Left hindlimb (tissue), 1 donor: Measurements from ENCODE around the gene UBB.

Experiments
- DNase-seq: peaks from one replicate; pipeline ENCODE4 v3.0.0-alpha.2; 2018

UBB gene

DNA sequence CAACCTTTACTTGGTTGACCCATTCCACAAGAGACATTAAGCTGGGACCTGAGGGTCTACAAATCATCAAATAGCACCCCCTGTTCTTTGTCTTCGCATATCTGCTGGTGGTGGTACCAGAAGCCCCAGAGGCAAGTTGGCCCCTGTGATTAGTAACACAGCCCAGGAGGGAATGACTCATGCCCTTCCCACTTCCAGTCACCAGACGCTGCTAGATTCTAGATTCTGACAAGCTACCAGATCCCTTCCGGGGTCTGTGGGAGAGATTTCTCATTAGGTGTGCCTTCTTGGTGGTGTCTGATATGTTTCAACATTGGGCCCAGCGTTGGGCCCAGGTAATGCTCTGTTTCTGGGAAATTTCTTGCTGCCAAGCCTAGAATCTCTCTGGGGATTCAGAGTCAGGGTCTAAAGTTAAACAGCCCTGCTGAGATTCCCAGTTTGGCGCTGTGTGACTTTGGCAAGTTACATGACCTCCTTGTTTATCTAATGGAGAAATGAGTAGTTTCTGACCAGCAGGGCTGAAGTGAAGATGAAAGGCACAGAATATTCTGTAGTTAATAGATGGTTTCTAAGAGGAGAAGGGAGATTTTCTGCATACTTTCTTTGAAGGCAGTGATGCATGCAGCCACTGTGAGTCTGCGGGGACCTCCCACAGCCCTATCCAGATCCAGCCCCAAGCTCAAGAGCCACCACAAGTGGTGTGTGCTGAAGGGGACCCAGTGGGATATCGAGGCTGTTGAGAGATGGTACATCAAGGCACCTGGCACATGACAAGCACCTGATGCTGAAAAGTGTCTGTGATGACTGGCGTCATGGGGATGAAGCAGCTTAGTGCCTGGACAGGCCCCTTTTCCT, 38.4 kb downstream of the UBB start:
- no peak for DNase-seq

DNA sequence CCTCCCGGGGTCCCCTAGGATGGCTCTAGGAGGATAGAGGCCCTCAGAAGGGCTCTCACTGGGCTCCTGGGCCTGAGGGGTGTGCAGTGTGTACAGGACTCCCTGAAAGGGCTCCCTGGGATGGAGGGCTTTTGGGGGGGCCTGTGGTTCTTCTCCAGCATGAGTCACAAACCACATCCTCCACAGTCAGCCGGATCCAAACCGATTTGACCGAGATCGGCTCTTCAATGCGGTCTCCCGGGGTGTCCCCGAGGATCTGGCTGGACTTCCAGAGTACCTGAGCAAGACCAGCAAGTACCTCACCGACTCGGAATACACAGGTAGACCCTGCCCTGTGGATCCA, 39.0 kb downstream of the UBB start:
- DNase-seq, result peak; percentile 56

DNA sequence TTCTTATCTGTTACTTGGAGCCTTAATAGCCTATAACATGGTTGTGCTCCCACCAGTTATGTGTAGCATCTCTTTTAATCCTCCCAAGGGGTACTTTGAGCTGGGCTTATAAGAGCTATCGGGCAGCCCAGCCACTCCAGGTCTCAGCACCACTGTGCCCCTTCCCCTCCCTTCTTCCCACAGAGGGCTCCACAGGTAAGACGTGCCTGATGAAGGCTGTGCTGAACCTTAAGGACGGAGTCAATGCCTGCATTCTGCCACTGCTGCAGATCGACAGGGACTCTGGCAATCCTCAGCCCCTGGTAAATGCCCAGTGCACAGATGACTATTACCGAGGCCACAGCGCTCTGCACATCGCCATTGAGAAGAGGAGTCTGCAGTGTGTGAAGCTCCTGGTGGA, 41.5 kb downstream of the UBB start:
- no peak for DNase-seq

GRCh38 chr17:16423226-16423872, 42.5 kb downstream of the UBB start:
- DNase-seq, result no peak

DNA sequence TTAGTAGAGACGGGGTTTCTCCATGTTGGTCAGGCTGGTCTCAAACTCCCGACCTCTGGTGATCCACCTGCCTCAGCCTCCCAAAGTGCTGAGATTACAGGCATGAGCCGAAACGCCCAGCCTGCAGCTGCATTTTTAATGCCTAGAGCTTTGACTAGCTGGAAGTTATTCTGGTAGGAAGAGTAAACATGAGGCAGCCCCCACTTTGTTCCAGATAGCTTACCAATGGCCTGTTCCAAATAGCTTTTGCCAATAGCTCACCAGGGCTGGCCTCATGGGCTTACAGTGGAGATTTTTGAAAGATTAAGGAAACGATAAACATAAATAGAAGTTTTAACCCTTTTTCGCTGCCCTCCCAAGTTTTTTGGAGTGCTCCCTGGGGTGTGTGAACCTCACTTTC, 44.3 kb downstream of the UBB start:
- DNase-seq, result no peak

GRCh38 chr17:16425698-16426659, 45.1 kb downstream of the UBB start:
- DNase-seq, result no peak

GRCh38 chr17:16427020-16427419, 46.1 kb downstream of the UBB start:
- no peak for DNase-seq

- peak; percentile 63 for DNase-seq
Observed at GRCh38 chr17:16428098-16428882, 47.4 kb downstream of the UBB start.

- no peak for DNase-seq
Observed at GRCh38 chr17:16429083-16429482, 48.2 kb downstream of the UBB start.

- DNase-seq, result no peak
Observed at GRCh38 chr17:16430650-16431049, 49.8 kb downstream of the UBB start.

GRCh38 chr17:16432017-16432416, 51.1 kb downstream of the UBB start:
- peak; percentile 20 for DNase-seq
